SK-N-SH (cell line): Measurements from ENCODE around the gene GRM2.

Experiments
- CTCF ChIP-seq: fragments of 200-600 bp; sonication (generic); IDR thresholded peaks from 2 replicates; pipeline ENCODE4 v1.6.1; 2017; ENCODE audit warnings: antibody characterized with exemption, mild to moderate bottlenecking, moderate library complexity
- EZH2phosphoT487 ChIP-seq: fragments of 200-600 bp; sonication (generic); IDR thresholded peaks from 2 replicates; pipeline ENCODE4 v1.6.1; 2017; ENCODE audit warnings: low read depth, mixed run types, mild to moderate bottlenecking, antibody characterized with exemption, moderate library complexity, borderline replicate concordance
- MAX ChIP-seq: IDR thresholded peaks from 2 replicates; pipeline ENCODE4 v1.4.0; 2012; ENCODE audit warnings: low read depth
- POLR2AphosphoS5 ChIP-seq: IDR thresholded peaks from 2 replicates; pipeline ENCODE4 v1.6.1; 2012; ENCODE audit warnings: low read depth, low read length
- REST ChIP-seq: IDR thresholded peaks from 2 replicates; pipeline ENCODE4 v1.6.1; 2012; ENCODE audit warnings: mild to moderate bottlenecking, low read depth, low read length, moderate library complexity
- SIN3A ChIP-seq: IDR thresholded peaks from 2 replicates; pipeline ENCODE4 v1.6.1; 2012; ENCODE audit warnings: low read depth, mild to moderate bottlenecking, low read length, moderate library complexity, borderline replicate concordance
- SMC3 ChIP-seq: IDR thresholded peaks from 2 replicates; pipeline ENCODE4 v1.6.1; 2012; ENCODE audit warnings: low read depth, low read length, improper control_type of control experiment
- TEAD4 ChIP-seq: IDR thresholded peaks from 2 replicates; pipeline ENCODE4 v1.4.0; 2012; ENCODE audit warnings: mild to moderate bottlenecking, borderline replicate concordance; ENCODE audit not compliant: insufficient read depth
- USF2 ChIP-seq: fragments of 150-350 bp; IDR thresholded peaks from 2 replicates; pipeline ENCODE4 v1.6.1; 2017; ENCODE audit warnings: antibody characterized with exemption, low read length, low read depth, borderline replicate concordance

- no peak for TF ChIP-seq POLR2AphosphoS5
- no peak for TF ChIP-seq EZH2phosphoT487
- no peak for TF ChIP-seq TEAD4
- TF ChIP-seq CTCF = no peak
- no peak for TF ChIP-seq REST
- TF ChIP-seq SMC3 = no peak
- no peak for TF ChIP-seq MAX
- TF ChIP-seq USF2 = no peak
- TF ChIP-seq SIN3A = no peak
Measured at GRCh38 chr3:51712038-51712420, 5.2 kb downstream of the GRM2 start.
